Breast epithelium (tissue), 4 donors: ENCODE measurements around the gene IGF2. TPM values are rescaled to one million over a fixed set of nuclear protein-coding genes. Genes with fewer than 3 reads are reported as not detected.

Source experiments
- DNase-seq, 2 donors: peaks; one replicate each; pipeline ENCODE4 v3.0.0-alpha.2; 2019; ENCODE audit warnings: low spot score in 2 of 2
- H3K27ac ChIP-seq, 2 donors: fragments of 200-600 bp; sonication (generic) in 1 of 2; one replicate each; pipeline ENCODE4 v1.5.1; 2016 to 2019; ENCODE audit warnings: mild to moderate bottlenecking in 1 of 2
- H3K27me3 ChIP-seq, 2 donors: fragments of 200-600 bp; sonication (generic) in 1 of 2; one replicate each; pipeline versions ENCODE4 v1.5.1 to v1.6.0; 2017 to 2019; ENCODE audit warnings: control low read depth in 1 of 2, mild to moderate bottlenecking in 1 of 2
- H3K36me3 ChIP-seq: fragments of 200-600 bp; one replicate; pipeline ENCODE4 v1.5.1; 2019
- H3K4me1 ChIP-seq, 2 donors: fragments of 200-600 bp; sonication (generic); one replicate each; pipeline ENCODE4 v1.5.1; 2016 to 2019; ENCODE audit warnings: control low read depth in 1 of 2
- H3K4me3 ChIP-seq, 3 donors: fragments of 200-600 bp; sonication (generic); 1 replicate in 2 of 3; 2 replicates in 1 of 3; pipeline ENCODE4 v1.5.1; 2016 to 2019; ENCODE audit warnings: mild to moderate bottlenecking in 3 of 3, moderate library complexity in 2 of 3
- H3K9me3 ChIP-seq, 2 donors: fragments of 200-600 bp; sonication (generic) in 1 of 2; one replicate each; pipeline ENCODE4 v1.5.1; 2016 to 2019; ENCODE audit warnings: control low read depth in 1 of 2
- CTCF ChIP-seq, 3 donors: fragments of 450-650 bp; IDR thresholded peaks; one replicate each; pipeline ENCODE4 v1.5.1; 2016 to 2017; ENCODE audit warnings: antibody characterized with exemption in 3 of 3, mild to moderate bottlenecking in 3 of 3, moderate library complexity in 3 of 3
- POLR2A ChIP-seq: fragments of 450-650 bp; IDR thresholded peaks from one replicate; pipeline ENCODE4 v1.6.1; 2016; ENCODE audit warnings: antibody characterized with exemption, mild to moderate bottlenecking, moderate library complexity
- POLR2AphosphoS5 ChIP-seq, 3 donors: sonication (generic); formaldehyde crosslinking; IDR thresholded peaks; one replicate each; pipeline ENCODE4 v1.6.1; 2017; ENCODE audit warnings: antibody characterized with exemption in 3 of 3
- intact Hi-C: fragments of 100-400 bp; cut with DNase I; formaldehyde crosslinking; loops from one replicate; pipeline ENCODE4 v1.15.1; 2023; ENCODE audit warnings: low total_unique reads
- total RNA-seq, 3 donors: library from RNA; depleted of rRNA; stranded (reverse); fragments of >200 nt; gene quantifications; one replicate each; pipeline ENCODE4 v1.1.0, GENCODE V29; 2016

The IGF2 gene
- total RNA-seq, 3 donors from 2014 or later, result 13.6 to 65.7 (median 65.2) TPM

DNA sequence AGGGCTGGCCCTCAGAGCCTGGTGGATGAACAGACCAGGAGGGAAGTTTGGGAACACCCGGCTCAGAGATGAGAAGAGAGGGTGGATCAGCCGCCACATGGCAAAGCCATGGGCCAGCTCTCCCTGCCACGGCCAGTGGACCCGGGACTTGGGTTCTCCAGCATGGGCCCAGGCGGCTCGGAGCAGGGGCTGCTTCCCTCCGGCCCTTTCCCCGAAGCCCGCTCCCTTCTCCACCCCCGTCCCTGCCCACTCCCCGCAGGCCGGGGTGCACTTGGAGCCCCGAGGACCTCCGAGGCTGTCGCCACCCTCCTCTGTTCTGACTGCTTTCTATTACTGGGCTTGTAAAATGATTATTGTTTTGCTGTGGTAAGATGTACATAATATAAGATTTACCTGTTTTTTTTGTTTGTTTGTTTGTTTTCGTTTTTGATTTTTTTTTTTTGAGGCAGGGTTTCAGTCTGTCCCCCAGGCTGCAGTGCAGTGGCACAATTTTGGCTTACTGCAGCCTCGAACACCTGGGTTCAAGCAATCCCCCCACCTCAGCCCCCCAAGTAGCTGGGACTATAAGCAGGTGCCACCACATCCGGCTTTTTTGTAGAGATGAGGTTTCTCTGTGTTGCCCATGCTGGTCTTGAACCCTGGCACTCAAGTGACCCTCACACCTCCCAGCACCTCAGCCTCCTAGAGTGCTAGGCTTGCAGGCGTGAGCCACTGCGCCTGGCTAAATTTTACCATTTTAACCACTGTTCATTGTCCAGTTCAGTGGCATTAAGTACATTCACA is 43.7 kb upstream of the IGF2 start:
- H3K27ac ChIP-seq, result no peak overlapping the region
- H3K36me3 ChIP-seq, result no peaks in the 10 kb centered on the region
- no peaks in the 10 kb centered on the region for H3K9me3 ChIP-seq
- intact Hi-C loops, result no loop called here
- TF ChIP-seq POLR2AphosphoS5 (IDR thresholded peaks at IDR 0.05), result no peak
- TF ChIP-seq POLR2A, result no peak
- no peak overlapping the region for H3K4me3 ChIP-seq
- H3K4me1 ChIP-seq, result no peaks in the 10 kb centered on the region
- DNase-seq, result no peak
- peaks cover 0 to 18% of the 10 kb centered on the region in 2 donors for H3K27me3 ChIP-seq

DNA sequence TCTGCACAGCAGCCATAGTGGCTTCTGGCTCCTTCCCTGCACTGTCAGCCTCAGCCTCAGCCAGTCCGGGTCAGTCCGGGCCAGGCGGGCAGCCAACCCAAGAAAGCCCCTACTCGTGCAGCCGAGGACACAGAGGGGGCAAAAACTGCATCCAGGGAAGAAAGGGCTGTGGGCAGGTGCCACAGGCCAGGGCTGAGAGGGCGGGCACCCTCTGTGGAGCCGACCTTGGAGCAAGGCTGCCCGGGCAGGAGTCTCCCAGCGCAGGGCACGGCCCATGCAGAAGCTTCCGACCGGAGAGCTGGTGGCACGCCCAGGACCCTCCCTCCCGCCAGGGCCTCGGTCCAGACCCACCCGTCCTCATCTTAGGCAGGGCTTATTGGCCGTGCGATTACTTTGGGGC is 42.9 kb upstream of the IGF2 start:
- H3K4me3 ChIP-seq, result no peak overlapping the region
- TF ChIP-seq CTCF (IDR thresholded peaks at IDR 0.05) (no peak), POLR2AphosphoS5 (IDR thresholded peaks at IDR 0.05) (no peak)
- intact Hi-C loops, result no loop called here
- H3K27me3 ChIP-seq, result peaks cover 0 to 18% of the 10 kb centered on the region in 2 donors
- H3K9me3 ChIP-seq, result no peaks in the 10 kb centered on the region
- no peak overlapping the region for H3K27ac ChIP-seq
- H3K36me3 ChIP-seq, result no peaks in the 10 kb centered on the region
- no peaks in the 10 kb centered on the region for H3K4me1 ChIP-seq
- no peak for DNase-seq

GRCh38 chr11:2180789-2181370 is 41.7 kb upstream of the IGF2 start:
- Histone ChIP-seq H3K36me3 (no peaks in the 10 kb centered on the region), H3K27me3 (peaks cover 0 to 12% of the 10 kb centered on the region in 2 donors), H3K9me3 (no peaks in the 10 kb centered on the region), H3K4me1 (no peaks in the 10 kb centered on the region), H3K4me3 (no peak overlapping the region), H3K27ac (no peak overlapping the region)
- no peak for TF ChIP-seq POLR2AphosphoS5 (IDR thresholded peaks at IDR 0.05)
- no peak for TF ChIP-seq CTCF (IDR thresholded peaks at IDR 0.05)
- TF ChIP-seq POLR2A, result no peak
- intact Hi-C loops, result no loop called here
- no peak for DNase-seq

DNA sequence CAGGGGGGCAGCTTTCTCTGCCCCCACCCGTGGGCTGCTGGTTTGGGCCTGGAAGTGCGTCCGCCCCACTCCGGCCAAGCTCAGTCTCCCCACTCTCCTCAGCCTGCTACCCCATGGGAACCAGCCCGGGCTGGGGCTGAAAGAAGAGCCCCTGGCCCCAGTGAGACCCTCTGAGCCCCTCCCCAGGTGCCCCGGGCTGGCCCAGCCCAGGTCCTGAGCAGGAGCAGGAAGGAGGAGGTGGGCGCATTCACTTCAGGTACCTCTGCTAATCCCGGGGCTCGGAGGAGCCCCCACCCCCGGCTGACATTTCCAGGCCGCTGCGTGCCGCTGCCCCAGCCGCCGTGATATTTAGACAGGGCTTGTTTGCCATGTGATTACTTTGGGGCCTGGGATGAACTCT is 41.2 kb upstream of the IGF2 start:
- TF ChIP-seq CTCF (IDR thresholded peaks at IDR 0.05) (no peak), POLR2AphosphoS5 (IDR thresholded peaks at IDR 0.05) (no peak), POLR2A (no peak)
- no peak overlapping the region for H3K27ac ChIP-seq
- DNase-seq, result no peak
- intact Hi-C loops, result no loop called here
- peaks cover 0 to 8% of the 10 kb centered on the region in 2 donors for H3K27me3 ChIP-seq
- no peaks in the 10 kb centered on the region for H3K4me1 ChIP-seq
- no peak overlapping the region for H3K4me3 ChIP-seq
- H3K36me3 ChIP-seq, result no peaks in the 10 kb centered on the region
- H3K9me3 ChIP-seq, result no peaks in the 10 kb centered on the region

DNA sequence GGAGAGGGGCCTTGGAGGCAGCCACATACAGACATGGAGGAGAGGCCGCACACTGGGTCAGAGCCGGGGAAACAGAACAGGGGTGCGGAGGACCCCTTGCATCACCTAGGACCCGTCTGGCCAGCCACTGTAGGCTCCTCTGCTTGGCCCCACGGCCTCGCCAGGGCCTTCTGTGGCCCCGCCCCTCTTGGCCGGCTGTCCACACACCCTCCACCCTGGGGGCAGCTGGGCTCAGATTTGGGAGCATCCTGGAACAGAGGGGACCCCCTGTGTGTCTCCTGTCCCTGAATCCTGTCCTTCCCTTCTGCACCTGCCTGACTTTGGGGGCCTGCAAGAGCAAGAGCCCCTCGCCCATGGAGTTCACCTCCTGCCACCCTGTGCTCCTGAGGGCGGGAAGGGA is 40.3 kb upstream of the IGF2 start:
- Histone ChIP-seq H3K27ac (no peak overlapping the region), H3K27me3 (peaks cover 0 to 7% of the 10 kb centered on the region in 2 donors), H3K9me3 (no peaks in the 10 kb centered on the region), H3K36me3 (no peaks in the 10 kb centered on the region), H3K4me3 (no peak overlapping the region), H3K4me1 (no peaks in the 10 kb centered on the region)
- intact Hi-C loops, result no loop called here
- DNase-seq, result no peak
- TF ChIP-seq POLR2AphosphoS5 (IDR thresholded peaks at IDR 0.05) (no peak), POLR2A (no peak), CTCF (IDR thresholded peaks at IDR 0.05) (no peak)
